ENCODE results near the gene MINDY2.

MINDY2 gene

DNA sequence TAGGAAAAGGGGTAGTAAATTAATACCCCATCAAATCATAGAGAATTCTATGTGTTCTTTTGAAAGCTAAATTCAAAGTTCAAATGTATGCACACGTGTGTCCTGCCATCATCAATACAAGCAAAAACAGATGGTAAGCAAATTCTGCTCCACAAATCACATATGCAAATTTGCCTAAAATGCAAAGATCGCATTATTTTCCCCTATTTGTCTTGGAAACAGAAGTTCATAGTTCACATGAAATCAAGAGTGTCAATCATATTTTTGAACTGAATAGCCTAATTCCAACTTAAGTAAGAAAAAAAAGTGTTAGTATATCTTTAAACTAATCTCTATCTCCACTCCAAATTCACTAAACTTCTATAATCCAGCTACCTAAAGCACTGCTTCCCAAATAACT, 30.1 kb upstream of the MINDY2 start:
- Histone ChIP-seq H3K9ac (ENCODE audit: low read depth, low read length) (no peak overlapping the region), H3K9me3 (replicated peaks; ENCODE audit: low read length) (no peaks in the 10 kb centered on the region), H3K4me1 (ENCODE audit: control insufficient read depth, insufficient read depth, low read length) (peaks cover 30% of the 10 kb centered on the region), H3K36me3 (ENCODE audit: insufficient read depth, low read length) (no peaks in the 10 kb centered on the region), H3K4me3 (ENCODE audit: low read length) (no peak overlapping the region), H3K27me3 (ENCODE audit: control insufficient read depth, insufficient read depth, low read length) (no peaks in the 10 kb centered on the region), H3K4me2 (ENCODE audit: low read length) (no peak overlapping the region)

DNA sequence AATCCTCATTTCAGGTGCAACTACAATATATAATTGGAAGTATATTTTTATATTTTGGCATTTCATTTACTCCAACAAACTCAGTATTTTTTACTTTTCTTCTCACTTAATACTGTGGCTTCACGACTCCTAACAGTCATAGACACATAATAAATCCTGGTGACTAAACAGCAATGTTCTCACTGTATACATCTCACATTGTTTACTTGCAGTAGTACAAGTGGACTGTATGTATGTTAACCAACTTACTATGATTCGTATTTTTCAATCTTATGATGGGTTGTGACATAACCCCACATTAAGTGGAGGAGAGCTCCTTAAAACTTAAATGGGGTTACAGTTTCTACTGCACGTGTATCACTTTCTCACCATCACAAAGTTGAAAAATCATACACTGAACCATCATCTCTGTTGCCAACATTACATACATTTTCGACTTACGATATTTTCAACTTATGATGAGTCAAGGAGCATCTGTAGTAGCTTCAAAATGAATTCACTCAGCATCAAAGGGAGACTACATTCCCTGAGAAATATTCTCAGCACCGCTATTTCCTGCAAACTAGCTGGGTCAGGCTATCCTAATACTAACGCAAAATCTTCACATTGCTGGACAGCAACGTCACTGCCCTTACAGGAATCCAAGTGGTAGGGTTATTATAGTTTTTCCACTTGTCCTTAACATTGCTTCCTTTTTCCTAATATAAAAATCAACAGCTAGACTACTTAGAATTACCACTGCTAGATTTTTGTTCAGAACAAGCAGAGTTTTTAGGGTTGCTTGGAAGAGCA, 28.9 kb upstream of the MINDY2 start:
- Histone ChIP-seq H3K27me3 (ENCODE audit: control insufficient read depth, insufficient read depth, low read length) (no peaks in the 10 kb centered on the region), H3K9me3 (replicated peaks; ENCODE audit: low read length) (no peaks in the 10 kb centered on the region), H3K4me1 (ENCODE audit: control insufficient read depth, insufficient read depth, low read length) (peaks cover 39% of the 10 kb centered on the region), H3K4me3 (ENCODE audit: low read length) (no peak overlapping the region), H3K36me3 (ENCODE audit: insufficient read depth, low read length) (no peaks in the 10 kb centered on the region), H3K4me2 (ENCODE audit: low read length) (peak overlapping the region; percentile 29), H3K9ac (ENCODE audit: low read depth, low read length) (peak overlapping the region; percentile 23)

- Histone ChIP-seq H3K4me1 (ENCODE audit: control insufficient read depth, insufficient read depth, low read length) (peaks cover 37% of the 10 kb centered on the region), H3K4me2 (ENCODE audit: low read length) (peak overlapping the region; percentile 29), H3K9me3 (replicated peaks; ENCODE audit: low read length) (no peaks in the 10 kb centered on the region), H3K36me3 (ENCODE audit: insufficient read depth, low read length) (no peaks in the 10 kb centered on the region), H3K9ac (ENCODE audit: low read depth, low read length) (peak overlapping the region; percentile 23), H3K27me3 (ENCODE audit: control insufficient read depth, insufficient read depth, low read length) (no peaks in the 10 kb centered on the region), H3K4me3 (ENCODE audit: low read length) (no peak overlapping the region)
Measured at GRCh38 chr15:58742819-58743502, 28.1 kb upstream of the MINDY2 start.

- Histone ChIP-seq H3K36me3 (ENCODE audit: insufficient read depth, low read length) (no peaks in the 10 kb centered on the region), H3K27me3 (ENCODE audit: control insufficient read depth, insufficient read depth, low read length) (no peaks in the 10 kb centered on the region), H3K9me3 (replicated peaks; ENCODE audit: low read length) (no peaks in the 10 kb centered on the region), H3K9ac (ENCODE audit: low read depth, low read length) (no peak overlapping the region), H3K4me3 (ENCODE audit: low read length) (no peak overlapping the region), H3K4me1 (ENCODE audit: control insufficient read depth, insufficient read depth, low read length) (peaks cover 35% of the 10 kb centered on the region), H3K4me2 (ENCODE audit: low read length) (peak overlapping the region; percentile 76)
Measured at GRCh38 chr15:58746174-58746573, 24.9 kb upstream of the MINDY2 start.

GRCh38 chr15:58748040-58748851, 22.9 kb upstream of the MINDY2 start:
- peak overlapping the region; percentile 99 for H3K4me3 ChIP-seq (ENCODE audit: low read length)

GRCh38 chr15:58748852-58749531, 22.1 kb upstream of the MINDY2 start:
- Histone ChIP-seq H3K27me3 (ENCODE audit: control insufficient read depth, insufficient read depth, low read length) (no peaks in the 10 kb centered on the region), H3K9me3 (replicated peaks; ENCODE audit: low read length) (no peaks in the 10 kb centered on the region), H3K9ac (ENCODE audit: low read depth, low read length) (peak overlapping the region; percentile 97), H3K4me3 (ENCODE audit: low read length) (peak overlapping the region; percentile 99), H3K4me2 (ENCODE audit: low read length) (peak overlapping the region; percentile 76), H3K4me1 (ENCODE audit: control insufficient read depth, insufficient read depth, low read length) (peaks cover 23% of the 10 kb centered on the region), H3K36me3 (ENCODE audit: insufficient read depth, low read length) (no peaks in the 10 kb centered on the region)

More at GRCh38 chr15:58748040-58748851, 22.9 kb upstream of the MINDY2 start:
- Histone ChIP-seq H3K36me3 (ENCODE audit: insufficient read depth, low read length) (no peaks in the 10 kb centered on the region), H3K4me2 (ENCODE audit: low read length) (peak overlapping the region; percentile 76), H3K9me3 (replicated peaks; ENCODE audit: low read length) (no peaks in the 10 kb centered on the region), H3K27me3 (ENCODE audit: control insufficient read depth, insufficient read depth, low read length) (no peaks in the 10 kb centered on the region), H3K4me1 (ENCODE audit: control insufficient read depth, insufficient read depth, low read length) (peaks cover 23% of the 10 kb centered on the region), H3K9ac (ENCODE audit: low read depth, low read length) (peak overlapping the region; percentile 97)

GRCh38 chr15:58749532-58750337, 21.4 kb upstream of the MINDY2 start, which contains the start of gene ADAM10:
Gene ADAM10 (minus strand): TSS chr15:58749707. CDS start chr15:58749534, 173 bp downstream.
- Histone ChIP-seq H3K9ac (ENCODE audit: low read depth, low read length) (peak within 1 kb of the TSS; percentile 97), H3K4me3 (ENCODE audit: low read length) (peak within 1 kb of the TSS; percentile 99), H3K4me2 (ENCODE audit: low read length) (peak within 1 kb of the TSS; percentile 92), H3K36me3 (ENCODE audit: insufficient read depth, low read length) (no peaks in the 10 kb centered on the region), H3K9me3 (replicated peaks; ENCODE audit: low read length) (no peaks in the 10 kb centered on the region), H3K27me3 (ENCODE audit: control insufficient read depth, insufficient read depth, low read length) (no peaks in the 10 kb centered on the region), H3K4me1 (ENCODE audit: control insufficient read depth, insufficient read depth, low read length) (peaks cover 23% of the 10 kb centered on the region)

DNA sequence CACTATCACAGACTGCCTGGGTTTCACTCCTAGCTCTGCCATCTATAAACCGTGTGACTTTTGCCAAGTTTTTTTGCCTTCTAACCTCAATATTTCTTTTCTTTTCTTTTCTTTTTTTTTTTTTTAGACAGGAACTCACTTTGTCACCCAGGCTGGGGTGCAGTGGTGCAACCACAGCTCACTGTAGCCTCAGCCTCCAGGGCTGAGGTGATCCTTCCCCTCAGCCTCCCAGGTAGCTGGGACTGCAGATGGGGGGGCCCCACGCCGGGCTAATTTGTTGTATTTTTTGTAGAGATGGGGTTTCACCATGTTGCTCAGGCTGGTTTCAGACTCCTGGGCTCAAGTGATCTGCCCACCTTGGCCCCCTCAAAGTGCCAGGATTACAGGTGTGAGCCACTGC, 18.4 kb upstream of the MINDY2 start:
- Histone ChIP-seq H3K4me3 (ENCODE audit: low read length) (no peak overlapping the region), H3K36me3 (ENCODE audit: insufficient read depth, low read length) (no peaks in the 10 kb centered on the region), H3K9me3 (replicated peaks; ENCODE audit: low read length) (no peaks in the 10 kb centered on the region), H3K27me3 (ENCODE audit: control insufficient read depth, insufficient read depth, low read length) (no peaks in the 10 kb centered on the region), H3K9ac (ENCODE audit: low read depth, low read length) (no peak overlapping the region), H3K4me2 (ENCODE audit: low read length) (no peak overlapping the region), H3K4me1 (ENCODE audit: control insufficient read depth, insufficient read depth, low read length) (peaks cover 7% of the 10 kb centered on the region)

DNA sequence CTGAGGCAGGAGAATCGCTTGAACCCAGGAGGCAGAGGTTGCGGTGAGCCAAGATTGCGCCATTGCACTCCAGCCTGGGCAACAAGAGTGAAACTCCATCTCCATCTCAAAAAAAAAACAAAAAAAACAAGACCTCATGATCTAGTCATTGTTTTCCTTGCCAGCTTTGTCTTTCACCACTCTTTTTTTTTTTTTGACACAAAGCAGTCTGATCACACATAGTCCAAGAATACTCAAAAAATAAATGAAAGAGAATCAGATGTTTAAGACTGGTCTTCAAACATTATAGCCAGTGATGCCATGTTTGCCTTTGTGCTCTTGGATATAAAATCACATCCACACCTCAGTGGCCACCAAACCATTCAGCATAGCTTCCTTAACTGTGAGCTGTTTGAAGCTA, 15.8 kb upstream of the MINDY2 start:
- H3K9me3 ChIP-seq (replicated peaks; ENCODE audit: low read length), result no peaks in the 10 kb centered on the region
- H3K4me1 ChIP-seq (ENCODE audit: control insufficient read depth, insufficient read depth, low read length), result peaks cover 5% of the 10 kb centered on the region
- no peak overlapping the region for H3K4me2 ChIP-seq (ENCODE audit: low read length)
- no peaks in the 10 kb centered on the region for H3K27me3 ChIP-seq (ENCODE audit: control insufficient read depth, insufficient read depth, low read length)
- no peaks in the 10 kb centered on the region for H3K36me3 ChIP-seq (ENCODE audit: insufficient read depth, low read length)
- no peak overlapping the region for H3K4me3 ChIP-seq (ENCODE audit: low read length)
- H3K9ac ChIP-seq (ENCODE audit: low read depth, low read length), result no peak overlapping the region

- Histone ChIP-seq H3K27me3 (ENCODE audit: control insufficient read depth, insufficient read depth, low read length) (no peaks in the 10 kb centered on the region), H3K36me3 (ENCODE audit: insufficient read depth, low read length) (no peaks in the 10 kb centered on the region), H3K9me3 (replicated peaks; ENCODE audit: low read length) (no peaks in the 10 kb centered on the region)
Measured at GRCh38 chr15:58755956-58756355, 15.1 kb upstream of the MINDY2 start.

More at GRCh38 chr15:58755956-58756355, 15.1 kb upstream of the MINDY2 start:
- Histone ChIP-seq H3K4me1 (ENCODE audit: control insufficient read depth, insufficient read depth, low read length) (no peaks in the 10 kb centered on the region), H3K9ac (ENCODE audit: low read depth, low read length) (no peak overlapping the region), H3K4me3 (ENCODE audit: low read length) (no peak overlapping the region), H3K4me2 (ENCODE audit: low read length) (no peak overlapping the region)

Measured in skeletal muscle satellite cell (primary cell).